Activated CD8-positive, alpha-beta memory T cell treated with anti-CD3 and anti-CD28 coated beads, Interleukin-2, amount 50 U/mL, for 1 hour (primary cell): ENCODE data around the gene SPDYC.
"Not testable (repeated sequence)": the region's sequence is repeated elsewhere in the genome, so short reads cannot be mapped to it uniquely, and the experiment has no call there.

Experiments used
- DNase-seq: peaks from one replicate; pipeline ENCODE4 v3.0.0-alpha.2; 2020; ENCODE audit errors: extremely low read depth

Gene SPDYC

DNA sequence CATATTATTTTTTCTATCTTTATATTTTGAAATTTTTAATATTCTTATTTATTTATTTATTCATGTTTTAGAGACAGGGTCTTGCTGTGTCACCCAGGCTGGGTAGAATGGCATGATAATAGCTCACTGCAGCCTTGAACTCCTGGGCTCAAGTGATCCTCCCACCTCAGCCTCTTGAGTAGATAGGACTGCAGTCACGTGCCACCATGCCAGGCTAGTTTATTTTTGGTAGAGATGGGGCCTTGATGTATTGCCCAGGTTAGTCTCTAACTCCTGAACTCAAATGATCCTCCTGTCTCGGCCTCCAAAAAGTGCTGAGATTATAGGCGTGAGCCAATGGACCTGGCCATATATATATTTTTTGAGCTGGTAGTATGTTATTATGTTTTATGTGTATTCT, 2.4 kb upstream of the SPDYC start:
- DNase-seq = no peak

DNA sequence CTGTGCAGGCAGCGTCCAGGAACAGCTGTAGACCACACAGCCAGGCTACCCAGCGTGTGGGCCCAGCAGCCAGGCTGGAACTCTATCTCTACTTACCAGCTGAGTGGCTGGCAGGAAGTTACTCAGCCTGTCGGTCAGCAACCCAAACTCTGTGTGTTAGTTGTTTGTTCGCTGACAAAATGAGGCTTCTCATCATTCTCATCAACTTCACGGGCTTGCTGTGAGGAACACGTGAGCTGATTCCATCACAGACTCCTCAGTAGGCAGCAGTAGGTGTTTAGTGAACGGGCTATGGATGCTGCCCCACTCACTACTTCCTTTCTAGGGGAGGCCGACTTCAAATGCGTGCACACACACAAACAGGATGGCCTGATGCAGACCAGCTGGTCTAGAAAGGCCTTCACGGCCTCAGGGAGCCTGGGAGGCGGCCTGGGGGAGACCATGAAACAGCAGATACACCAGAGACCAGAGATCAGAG, 830 bp upstream of the SPDYC start:
- DNase-seq = no peak

GRCh38 chr11:65172600-65172999, 2.6 kb downstream of the SPDYC start:
- no peak for DNase-seq

- DNase-seq = not testable (repeated sequence)
Measured at GRCh38 chr11:65174571-65175010, 4.6 kb downstream of the SPDYC start.

- no peak for DNase-seq
Measured at GRCh38 chr11:65180877-65181568, 11.0 kb downstream of the SPDYC start.

DNA sequence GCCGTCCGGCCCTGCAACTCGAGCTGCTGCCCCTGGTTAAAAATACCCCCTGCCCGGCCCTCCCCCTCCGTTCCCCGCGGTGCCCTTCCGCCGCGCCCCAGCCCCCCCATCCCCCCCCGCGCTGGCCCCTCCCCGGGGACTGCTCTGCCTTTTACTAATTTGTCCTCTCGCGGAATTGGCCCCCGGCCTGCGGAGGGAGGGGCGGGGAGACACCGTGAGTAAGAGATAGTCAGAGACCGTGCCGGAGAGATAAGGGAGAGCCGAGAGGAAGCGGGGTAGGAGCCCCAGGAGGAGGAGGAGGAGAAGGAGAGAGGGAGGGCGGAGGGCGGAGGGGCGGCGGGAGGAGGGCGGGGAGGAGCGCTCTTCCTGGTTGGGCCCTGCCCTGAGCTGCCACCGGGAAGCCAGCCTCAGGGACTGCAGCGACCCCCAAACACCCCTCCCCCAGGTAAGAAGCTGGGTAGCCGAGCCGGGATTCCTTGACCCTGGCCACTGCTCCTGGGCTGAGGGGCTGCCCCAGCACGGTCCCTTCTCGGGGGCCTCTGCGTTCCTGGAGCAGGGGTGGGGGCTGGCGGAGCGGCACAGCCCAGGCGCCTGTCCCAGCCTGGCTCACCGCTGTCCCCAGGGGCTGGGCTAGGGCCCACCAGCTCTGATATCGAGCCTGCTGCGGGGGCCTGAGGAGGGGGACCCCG, 11.7 kb downstream of the SPDYC start, which contains the start of gene CAPN1:
TSS of gene CAPN1 (plus strand) at position 360 of the 689 bp plus-strand sequence. CDS start 774 bp downstream, outside the sequence.
- peak; percentile 16 for DNase-seq

GRCh38 chr11:65182258-65183170, 12.5 kb downstream of the SPDYC start:
- DNase-seq = no peak

DNA sequence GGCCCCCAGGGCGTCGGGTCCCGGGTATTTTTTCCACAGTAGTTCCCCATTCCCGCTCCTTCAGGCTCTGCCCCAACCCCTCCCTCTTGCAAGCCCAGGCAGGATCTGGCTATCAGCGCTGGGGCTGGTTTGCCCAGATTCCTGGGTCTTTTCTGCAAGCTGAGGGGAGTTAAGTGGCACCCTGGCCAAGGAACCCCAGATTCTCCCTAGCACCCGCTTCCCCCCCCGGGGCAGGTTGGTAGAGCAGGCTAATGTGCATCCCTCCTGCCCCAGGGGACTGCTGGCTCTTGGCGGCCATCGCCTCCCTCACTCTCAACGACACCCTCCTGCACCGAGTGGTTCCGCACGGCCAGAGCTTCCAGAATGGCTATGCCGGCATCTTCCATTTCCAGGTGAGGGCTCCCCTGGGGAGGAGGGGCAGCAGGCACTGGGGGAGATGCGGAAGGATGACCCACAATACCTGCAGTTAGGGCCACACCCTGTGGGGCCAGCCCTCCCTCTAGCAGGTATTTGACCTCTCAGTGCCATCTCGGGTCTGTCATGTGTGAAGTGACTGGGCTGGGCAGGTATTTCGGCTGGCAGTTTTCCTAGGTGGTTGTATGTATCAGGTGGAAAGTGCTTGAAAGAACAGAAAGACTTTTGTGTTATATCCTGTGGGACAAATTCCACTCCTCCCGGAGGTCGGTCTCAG, 13.3 kb downstream of the SPDYC start:
- DNase-seq = no peak

- DNase-seq = no peak
Measured at GRCh38 chr11:65184146-65184545, 14.1 kb downstream of the SPDYC start.

DNA sequence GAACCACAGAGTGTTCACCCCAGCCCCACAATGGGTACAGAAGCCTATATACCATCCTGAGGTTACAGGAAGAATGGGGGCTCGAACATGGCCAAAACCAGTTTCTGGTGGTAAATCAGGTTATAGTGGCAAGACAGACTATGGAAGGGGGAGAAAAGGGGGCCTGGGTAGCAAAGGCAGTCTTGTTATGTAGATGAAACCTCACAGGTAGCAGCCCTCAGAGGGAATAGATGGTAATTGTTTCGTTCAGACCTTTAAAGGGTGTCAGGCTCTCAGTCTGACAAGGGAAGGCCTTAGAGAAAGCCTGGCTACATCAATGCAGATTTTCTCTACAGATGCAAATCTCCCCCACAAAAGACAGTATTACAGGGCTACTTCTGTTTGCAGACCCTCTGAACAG, 15.1 kb downstream of the SPDYC start:
- DNase-seq = no peak

DNA sequence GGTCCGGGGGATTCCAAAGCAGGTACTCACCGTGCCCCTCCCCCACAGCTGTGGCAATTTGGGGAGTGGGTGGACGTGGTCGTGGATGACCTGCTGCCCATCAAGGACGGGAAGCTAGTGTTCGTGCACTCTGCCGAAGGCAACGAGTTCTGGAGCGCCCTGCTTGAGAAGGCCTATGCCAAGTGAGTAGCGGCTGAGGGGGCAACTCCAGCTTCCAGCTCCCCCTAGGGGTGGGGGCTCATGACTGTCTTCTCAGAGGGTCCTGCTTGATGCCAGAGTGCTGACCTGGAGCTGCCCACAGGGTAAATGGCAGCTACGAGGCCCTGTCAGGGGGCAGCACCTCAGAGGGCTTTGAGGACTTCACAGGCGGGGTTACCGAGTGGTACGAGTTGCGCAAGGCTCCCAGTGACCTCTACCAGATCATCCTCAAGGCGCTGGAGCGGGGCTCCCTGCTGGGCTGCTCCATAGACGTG, 15.9 kb downstream of the SPDYC start:
- DNase-seq = no peak

GRCh38 chr11:65186701-65187100, 16.7 kb downstream of the SPDYC start:
- DNase-seq = no peak

DNA sequence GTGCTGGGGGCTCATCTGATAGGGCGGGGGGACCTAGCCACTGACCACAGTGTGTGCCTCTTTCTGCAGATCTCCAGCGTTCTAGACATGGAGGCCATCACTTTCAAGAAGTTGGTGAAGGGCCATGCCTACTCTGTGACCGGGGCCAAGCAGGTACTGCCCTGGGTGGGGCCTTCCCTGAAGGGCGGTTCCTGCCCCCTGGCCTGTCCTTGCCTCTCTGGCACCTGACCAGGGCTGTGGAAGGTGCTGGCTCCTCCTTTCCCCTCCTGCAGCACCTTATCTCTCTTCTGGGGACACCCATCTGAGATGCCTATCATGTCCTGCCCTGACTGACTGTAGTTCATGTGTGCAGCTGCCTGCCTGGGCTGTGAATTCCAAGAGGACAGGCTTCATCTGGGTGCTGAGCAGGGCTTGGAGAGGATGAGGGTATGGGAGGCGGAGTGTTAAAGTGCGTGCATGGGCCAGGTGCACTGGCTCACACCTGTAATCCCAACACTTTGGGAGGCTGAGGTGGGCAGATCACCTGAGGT, 17.2 kb downstream of the SPDYC start:
- no peak for DNase-seq

DNA sequence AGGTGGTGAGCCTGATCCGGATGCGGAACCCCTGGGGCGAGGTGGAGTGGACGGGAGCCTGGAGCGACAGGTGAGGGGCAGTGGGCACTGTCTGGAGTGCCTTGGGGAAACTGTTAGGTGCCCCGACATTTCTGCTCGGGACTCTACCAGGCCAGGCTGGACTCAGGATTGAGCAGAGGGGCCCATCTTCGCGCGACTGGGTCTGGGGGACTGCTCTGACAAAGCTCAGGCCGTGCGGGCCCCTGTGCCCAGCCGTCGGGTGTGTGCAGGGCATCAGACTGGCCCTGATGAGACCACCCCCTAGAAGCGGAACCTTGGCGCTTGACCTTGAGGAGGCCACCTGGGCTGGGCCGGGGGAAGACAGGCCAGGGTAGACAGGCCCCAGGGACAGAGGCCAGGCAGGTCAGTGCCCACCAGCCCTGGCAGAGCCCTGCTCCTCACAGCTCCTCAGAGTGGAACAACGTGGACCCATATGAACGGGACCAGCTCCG, 18.0 kb downstream of the SPDYC start:
- no peak for DNase-seq

GRCh38 chr11:65188486-65188885, 18.5 kb downstream of the SPDYC start:
- no peak for DNase-seq

DNA sequence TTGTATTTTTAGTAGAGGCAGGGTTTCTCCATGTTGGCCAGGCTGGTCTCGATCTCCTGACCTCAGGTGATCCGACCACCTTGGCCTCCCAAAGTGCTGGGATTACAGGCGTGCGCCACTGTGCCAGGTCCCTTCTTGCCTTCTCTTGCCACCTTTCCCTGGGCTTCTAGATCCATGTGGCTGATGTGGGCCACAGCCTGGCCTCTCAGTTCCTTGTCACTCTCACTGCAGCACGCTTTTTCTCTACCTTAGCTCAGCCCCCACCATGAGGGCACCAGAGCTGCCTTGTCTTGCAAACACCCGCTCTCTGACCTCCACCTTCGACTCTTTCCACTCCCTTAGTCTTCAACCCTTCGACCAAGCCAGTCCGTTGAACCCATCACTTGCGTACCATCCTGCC, 19.2 kb downstream of the SPDYC start:
- DNase-seq = no peak

DNA sequence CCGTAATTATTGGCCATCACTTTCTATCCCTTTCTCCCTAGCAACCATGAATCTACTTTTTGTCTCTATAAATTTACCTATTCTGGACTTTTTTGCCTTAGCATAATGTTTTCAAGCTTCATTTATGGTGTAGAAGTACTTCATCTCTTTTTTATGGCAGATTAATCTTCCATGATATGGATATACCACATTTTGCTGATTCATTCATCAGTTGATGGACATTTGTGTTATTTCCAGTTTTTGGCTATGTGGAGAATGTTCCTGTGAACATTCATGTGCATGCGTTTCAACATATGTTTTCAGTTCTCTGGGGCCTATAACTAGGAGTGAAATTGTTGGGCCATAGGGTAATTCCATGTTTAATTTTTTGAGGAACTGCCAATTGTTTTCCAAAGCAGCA, 24.5 kb downstream of the SPDYC start:
- DNase-seq = no peak

DNA sequence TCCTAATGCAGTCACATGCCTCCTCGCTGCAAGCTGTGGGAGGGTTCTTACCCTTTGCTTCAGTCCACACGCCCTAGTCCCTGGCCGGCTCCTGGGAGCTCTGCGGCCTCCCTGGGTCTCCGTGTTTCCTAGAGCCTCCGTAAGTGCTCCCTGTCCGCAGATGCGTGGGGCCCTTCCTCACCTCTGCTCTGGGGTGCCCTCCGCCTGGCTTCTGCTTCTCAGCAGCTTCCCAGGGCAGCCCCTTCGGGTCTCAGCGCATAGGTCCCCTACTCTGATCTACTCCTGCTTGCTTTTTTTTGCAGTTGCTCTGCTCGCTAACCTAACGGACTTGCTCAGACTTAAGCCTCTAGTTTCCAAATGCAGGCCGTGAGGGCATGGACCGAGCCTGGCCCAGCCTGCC, 34.1 kb downstream of the SPDYC start:
- DNase-seq = no peak

DNA sequence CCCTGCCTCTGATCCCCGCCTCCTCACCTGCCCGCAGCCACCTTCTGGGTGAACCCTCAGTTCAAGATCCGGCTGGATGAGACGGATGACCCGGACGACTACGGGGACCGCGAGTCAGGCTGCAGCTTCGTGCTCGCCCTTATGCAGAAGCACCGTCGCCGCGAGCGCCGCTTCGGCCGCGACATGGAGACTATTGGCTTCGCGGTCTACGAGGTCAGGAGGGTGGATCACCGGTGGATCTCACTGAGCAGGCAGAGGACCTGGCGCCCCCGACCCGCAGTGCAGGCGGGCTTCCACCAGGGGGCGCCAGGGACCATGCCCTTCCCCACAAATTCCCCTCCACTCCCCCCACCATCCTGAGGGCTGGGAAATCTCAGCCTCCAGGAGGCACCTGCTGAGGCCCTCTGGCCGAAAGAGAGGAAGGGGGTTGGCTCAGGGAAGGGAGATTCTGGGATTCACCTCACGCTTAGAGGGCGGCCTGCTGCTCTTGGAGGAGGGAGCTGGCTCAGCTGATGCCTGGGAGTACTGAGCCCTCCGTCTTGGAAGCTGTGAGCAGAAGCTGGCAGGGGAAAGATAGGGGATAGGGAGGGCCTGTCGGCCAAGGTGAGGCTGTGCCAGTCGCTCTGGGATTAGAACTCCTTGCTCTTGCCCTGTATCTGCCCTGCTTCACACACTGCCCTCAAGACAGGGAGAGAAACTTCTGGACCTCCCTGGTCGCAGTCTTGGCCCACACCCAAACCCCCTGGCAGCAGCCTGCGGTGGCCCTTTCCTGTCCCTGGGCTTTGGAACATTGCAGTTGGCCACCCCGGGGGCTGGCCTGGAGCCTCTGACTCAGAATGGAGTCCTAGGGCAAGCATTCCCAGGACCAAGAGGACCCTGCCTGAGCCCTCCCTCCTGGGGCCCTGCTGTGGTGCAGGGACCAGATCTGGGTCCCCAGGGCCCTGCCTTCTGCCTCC, 34.9 kb downstream of the SPDYC start:
- DNase-seq = no peak

DNA sequence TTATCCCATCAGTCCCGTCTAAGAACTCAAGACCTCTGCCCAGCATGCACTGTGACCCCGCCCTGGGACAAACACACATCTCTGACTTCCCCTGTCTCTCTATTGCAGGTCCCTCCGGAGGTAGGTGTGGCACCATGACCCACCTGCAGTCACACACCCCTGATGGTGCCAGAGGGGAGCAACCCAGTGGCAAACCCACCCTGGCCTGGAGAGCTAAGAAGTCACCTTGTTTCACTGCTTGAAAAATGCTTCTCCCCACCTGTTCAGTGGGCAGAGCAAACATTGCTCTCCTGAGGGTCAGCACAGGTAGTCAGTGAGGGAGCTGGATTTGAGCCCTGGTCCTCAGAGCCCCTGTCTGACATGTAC, 35.6 kb downstream of the SPDYC start:
- no peak for DNase-seq
